Activated CD4-positive, alpha-beta T cell treated with anti-CD3 and anti-CD28 coated beads, Interleukin-2, amount 50 U/mL, for 48 hours (primary cell): ENCODE measurements around the gene KANK4.

ENCODE experiments used
- DNase-seq, 2 experiments: peaks; one replicate each; pipeline ENCODE4 v3.0.0-alpha.2; 2020

Gene KANK4

DNA sequence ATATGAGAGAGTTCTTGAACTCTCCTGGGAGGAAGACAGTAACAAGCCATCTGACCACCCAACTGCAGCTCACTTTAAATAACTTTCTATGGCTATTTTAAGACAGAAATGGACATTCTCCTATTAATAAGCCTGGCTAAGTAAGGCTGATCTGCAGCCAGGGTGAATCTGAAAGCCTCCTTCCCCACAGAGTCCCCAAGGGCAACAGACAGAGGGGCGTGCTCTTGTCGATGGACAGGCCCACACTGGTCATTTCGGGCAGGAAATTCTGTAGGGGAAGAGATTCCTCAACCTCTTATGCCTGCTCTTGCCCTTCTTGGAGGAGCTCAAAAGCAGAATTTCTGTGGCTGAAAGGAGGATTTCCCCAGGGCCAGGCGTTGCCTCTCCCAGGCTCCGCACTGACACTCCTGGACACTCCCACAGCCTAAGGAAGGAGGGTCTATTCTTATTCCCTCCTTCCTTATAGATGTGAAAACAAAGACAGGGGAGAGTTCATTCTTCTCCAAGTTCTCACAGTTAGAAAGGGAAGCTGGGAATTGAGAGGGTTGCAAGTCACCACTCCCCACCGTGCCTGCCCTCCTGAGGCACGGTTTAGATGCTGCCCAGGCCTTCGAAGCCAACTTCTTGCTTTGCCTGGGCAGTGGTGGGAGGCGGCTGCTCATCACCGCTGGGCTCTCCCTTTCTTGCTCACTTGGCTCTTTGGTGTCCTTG, 17.9 kb upstream of the KANK4 start:
- DNase-seq, result no peak

GRCh38 chr1:62336638-62336994, 17.4 kb upstream of the KANK4 start:
- DNase-seq, result no peak

DNA sequence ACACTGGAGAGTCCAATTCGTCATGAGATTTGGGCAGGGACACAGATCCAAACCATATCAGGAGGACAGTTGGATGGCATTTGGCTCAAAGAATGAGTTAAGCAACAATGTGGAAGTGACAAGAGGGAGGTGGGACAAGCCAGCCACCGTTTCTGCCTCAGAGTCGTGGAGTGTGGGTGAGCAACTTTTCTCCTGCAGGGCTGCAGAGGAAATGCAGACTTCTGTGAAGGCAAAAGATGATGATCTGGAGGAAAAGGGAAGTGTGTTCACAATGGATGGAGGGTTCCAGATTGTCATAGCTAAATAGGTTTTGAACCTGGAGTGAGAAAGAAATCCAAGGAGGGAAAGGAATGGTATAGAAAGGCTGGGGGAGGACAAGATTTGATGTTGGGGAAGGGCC, 16.4 kb upstream of the KANK4 start:
- no peak for DNase-seq

DNA sequence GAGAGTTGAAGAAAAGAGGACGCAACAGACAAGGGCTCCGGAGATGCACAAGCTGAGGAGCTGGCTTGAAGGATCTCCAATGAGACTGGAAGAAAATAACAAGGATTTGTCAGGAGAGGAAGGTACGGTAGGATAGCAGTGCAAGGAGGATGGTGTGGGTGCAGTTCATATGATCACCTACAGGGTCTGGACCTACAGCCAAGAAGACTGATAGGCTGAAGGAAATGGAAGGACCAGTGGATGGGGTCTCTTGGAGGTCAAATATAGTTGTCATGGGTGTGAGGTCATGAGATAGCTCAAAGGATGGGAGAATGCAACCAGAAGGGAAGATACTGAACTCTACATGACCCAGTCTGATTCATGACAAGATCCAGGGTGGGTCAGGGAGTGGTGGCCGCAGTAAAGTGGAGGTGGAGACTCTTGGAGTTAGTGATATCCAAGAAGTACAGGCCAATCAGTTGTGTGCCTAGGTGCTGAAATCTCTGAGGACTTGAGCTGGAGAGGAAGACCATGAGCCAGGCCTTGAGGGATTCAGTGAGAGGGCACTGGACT, 15.3 kb upstream of the KANK4 start:
- DNase-seq, result no peak

GRCh38 chr1:62333441-62333840, 14.2 kb upstream of the KANK4 start:
- DNase-seq, result no peak

GRCh38 chr1:62327360-62328055, 8.3 kb upstream of the KANK4 start:
- no peak for DNase-seq

DNA sequence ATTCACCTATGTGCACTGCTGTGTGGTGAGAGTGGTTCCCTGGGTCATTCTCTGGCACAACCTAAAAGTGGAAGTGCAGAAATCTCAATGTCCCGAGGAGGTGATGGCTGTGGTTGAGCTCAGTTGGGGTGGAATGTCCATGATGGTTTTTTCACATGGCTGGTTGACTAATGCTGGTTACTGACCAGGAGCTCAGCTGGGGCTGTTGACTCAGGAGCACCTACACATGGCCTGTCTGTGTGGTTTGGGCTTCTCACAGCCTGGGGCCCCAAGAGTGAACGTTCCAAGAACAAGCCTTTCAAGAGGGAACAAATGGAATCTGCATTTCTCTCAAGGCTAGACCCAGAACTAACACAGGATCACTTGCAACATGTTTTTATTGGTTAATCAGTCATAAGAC, 6.4 kb upstream of the KANK4 start:
- DNase-seq, result no peak

DNA sequence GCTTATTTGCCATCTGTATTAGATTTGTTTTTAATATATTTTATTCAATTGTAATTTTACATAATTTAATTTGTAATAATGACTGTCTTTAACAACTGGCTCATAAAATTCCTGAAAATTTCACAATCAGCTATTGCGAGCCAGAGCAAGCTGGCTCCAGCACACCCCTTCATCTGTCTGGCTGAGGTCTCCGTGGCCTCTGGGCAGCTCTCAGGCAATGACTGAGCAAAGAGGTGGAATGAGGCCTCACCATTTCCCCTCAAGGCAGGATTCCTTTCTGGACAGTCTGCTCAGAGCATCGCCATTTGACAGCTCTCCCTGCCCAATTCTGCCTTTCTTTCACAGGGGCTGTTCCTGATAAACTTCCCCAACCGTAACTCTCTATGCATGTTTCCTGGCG, 5.8 kb upstream of the KANK4 start:
- DNase-seq, result no peak

DNA sequence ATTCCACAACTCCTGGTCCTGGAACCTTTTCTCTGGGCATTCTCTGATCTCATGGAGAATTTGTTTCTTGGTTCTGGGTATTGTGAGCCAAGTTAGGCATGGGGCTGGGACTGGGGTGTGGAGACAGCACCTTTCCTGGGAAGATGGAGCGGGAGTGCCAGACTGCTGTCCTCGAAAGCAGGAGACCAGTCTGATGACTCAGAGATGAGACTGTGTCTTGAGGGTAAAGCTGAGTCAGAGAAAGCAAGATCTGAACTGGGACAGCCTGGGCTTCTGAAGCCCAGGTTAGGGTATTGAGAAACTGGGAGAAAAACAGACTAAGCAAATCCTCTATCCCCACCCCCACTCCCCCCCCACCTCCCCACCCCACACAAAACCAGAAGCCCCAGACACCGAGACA, 2.2 kb upstream of the KANK4 start:
- no peak for DNase-seq

GRCh38 chr1:62318320-62318755, 896 bp downstream of the KANK4 start:
- no peak for DNase-seq

DNA sequence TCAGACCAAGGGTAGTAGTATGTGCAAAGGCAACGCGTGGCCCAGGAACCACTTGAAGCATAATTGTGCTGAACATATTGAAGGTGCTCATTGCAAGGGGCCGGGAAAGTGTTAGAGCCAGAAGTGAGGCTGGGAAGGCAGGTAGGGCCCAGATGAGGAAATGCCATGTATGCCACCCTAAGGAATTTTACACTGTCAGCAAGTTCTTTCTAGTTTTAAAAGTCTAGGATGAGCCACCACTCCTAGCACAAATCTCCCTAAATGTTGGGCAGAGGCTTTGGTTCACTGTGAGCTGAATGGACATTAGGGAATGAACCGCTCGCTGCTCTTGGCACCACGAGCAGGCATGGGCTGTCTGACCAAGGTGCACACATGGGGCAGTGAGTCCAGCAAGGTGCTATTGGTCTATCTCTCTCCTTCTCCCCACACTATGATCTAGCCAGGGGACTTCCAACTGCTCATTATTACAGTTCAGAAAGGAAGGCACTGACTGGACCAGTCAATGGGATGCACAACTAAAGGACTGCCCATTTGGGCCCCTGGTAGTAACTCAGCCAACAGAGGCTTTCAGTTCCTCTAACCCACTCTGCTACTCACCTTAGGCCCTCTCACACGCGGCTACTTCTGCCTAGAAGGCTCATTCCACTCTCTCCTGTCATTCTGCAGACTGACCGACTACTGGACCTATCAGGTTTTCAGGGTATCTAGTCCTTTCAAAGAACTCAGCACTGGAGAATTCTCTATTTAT, 2.0 kb downstream of the KANK4 start:
- no peak for DNase-seq

GRCh38 chr1:62316135-62316534, 3.1 kb downstream of the KANK4 start:
- no peak for DNase-seq

DNA sequence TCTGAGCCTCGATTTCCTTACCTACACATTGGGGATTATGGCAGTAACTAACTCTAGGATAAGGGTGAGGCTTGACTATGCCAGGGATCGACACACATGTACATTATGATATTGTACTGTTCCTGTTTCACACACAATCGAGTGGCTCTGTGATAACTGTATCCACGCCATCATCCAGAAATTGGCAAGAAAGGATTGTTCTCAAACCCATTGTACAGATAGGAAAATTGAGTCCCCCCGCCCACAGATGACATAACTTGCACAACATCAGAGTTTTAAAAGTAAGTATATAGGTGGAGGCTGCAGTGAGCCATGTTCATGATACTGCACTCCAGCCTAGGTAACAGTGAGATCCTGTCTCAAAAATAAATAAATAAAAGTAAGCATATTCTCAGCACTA, 3.8 kb downstream of the KANK4 start:
- DNase-seq, result no peak

GRCh38 chr1:62314454-62315350, 4.5 kb downstream of the KANK4 start:
- DNase-seq, result no peak

DNA sequence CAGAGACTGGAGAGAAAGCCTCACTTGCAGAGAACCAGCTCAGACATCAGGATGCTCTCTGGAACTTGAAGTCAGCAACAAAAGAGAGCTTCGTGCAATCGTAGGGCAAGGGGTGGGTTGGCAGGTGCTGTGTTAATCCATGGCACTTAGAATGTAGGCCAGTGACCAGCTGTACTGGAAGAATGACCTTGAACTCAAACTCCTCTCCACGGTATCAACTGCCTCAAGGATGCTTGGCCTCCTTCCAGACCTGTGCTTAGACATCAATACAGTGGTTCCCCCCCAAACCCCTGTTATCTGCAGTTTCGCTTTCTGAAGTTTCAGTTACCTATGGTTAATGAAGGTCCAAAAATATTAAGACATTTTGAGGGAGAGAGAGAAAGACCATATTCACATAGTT, 6.5 kb downstream of the KANK4 start:
- no peak for DNase-seq

GRCh38 chr1:62311473-62311943, 7.7 kb downstream of the KANK4 start:
- no peak for DNase-seq

DNA sequence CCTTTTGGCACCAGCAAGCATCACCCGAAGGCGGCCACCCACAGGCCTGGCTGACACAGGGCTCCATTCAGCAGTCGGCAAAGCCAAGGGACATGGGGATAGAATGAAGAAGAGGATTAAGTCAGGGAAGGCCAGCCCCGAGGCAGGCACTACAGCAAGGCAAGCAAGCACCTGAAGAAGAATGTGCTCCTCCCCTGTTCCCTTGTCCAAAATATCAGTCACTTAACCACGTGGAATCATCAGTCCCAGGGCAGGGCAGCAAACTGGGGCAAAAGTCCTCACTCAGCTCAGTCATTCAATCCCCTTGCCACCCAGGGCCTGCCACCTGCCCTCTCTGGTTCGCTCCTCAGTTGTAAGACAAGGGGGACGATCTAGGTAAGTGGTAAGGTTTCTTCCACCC, 9.3 kb downstream of the KANK4 start:
- DNase-seq, result no peak

DNA sequence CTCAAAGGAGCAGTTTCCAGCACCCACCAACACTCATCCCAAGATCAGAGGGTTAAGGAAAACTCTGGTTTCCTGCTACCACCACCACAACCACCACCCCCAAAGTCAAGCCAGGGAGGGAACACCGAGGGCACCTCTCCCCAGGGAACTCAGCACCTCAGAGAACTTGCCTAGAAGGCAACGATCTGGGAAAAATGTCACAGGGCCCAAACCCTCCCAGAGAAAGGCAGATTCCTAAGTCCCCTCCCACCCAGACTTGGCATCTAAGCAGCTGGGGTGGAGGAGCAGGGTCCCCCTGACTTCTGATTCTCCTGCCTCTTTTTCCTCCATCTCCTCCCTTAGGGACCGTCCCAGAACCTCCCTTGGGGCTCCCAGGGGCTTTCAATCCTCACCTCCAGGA, 10.6 kb downstream of the KANK4 start:
- DNase-seq, result no peak

DNA sequence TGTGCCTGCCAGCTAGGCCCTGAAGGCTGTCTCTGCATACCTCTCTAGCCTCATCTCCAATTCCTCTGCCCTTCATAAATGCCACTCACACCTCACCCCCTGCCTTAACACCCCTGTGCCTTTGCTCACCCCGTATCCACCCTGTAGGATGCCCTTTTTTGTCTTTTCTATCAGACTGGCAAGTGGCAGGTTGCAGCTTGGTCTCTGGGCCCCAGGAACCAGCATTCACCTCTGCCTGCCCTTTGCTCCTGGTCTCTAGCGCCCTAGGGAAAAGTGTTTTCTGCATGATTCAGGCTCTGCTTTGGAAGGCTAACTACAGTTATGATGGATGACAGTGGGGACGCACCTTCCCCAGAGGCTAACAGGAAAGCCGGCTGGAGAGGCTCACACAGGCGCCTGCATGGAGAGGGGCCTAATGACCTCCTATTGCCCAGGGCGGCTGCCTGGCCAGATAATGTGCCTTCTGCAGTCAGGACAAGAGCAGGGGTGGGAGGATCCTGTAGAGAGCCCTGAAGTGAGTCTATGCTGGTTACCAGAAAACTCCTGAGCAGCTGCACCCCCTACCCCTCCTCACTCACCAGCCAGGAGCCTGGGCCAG, 11.2 kb downstream of the KANK4 start:
- DNase-seq, result no peak

GRCh38 chr1:62307446-62307845, 11.8 kb downstream of the KANK4 start:
- DNase-seq, result no peak

DNA sequence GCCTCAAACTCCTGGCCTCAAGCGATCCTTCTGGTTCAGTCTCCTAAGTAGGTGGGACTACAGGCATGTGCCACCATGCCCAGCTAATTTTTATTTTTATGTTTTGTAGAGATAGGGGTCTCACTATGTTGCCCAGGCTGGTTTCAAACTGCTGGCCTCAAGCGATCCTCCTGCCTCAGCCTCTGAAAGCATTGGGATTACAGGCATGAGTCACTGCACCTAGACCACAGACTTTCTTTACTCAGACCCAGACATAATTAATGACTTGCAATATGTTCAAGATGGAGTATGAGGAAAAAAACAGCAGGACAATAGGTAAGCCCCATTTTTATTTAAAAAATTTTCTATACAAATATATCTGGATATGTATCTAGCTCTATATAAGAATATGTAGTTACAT, 13.2 kb downstream of the KANK4 start:
- DNase-seq, result no peak

- DNase-seq, result no peak
Measured at GRCh38 chr1:62304975-62305374, 14.3 kb downstream of the KANK4 start.
